ENCODE results near the gene PTPRT.

The PTPRT gene

GRCh38 chr20:42790111-42790510, 399.6 kb downstream of the PTPRT start:
- TF ChIP-seq CEBPB (IDR thresholded peaks at IDR 0.05) (no peak), EP300 (IDR thresholded peaks at IDR 0.05; ENCODE audit: borderline replicate concordance) (no peak), NFIC (IDR thresholded peaks at IDR 0.05) (no peak), EGR1 (IDR thresholded peaks at IDR 0.05) (no peak), TCF12 (IDR thresholded peaks at IDR 0.05; ENCODE audit: low read depth) (no peak), CREB1 (IDR thresholded peaks at IDR 0.05; ENCODE audit: low read depth) (no peak), RAD21 (IDR thresholded peaks at IDR 0.05; ENCODE audit: low read depth) (no peak), TEAD4 (IDR thresholded peaks at IDR 0.05) (no peak), YY1 (IDR thresholded peaks at IDR 0.05; ENCODE audit: low read depth) (no peak), FOXM1 (IDR thresholded peaks at IDR 0.05; ENCODE audit: borderline replicate concordance, low read depth) (no peak), ZBTB7A (IDR thresholded peaks at IDR 0.05; ENCODE audit: low read depth) (no peak), TAF1 (IDR thresholded peaks at IDR 0.05; ENCODE audit: low read depth) (no peak)
- TF ChIP-seq, protein P1, sequence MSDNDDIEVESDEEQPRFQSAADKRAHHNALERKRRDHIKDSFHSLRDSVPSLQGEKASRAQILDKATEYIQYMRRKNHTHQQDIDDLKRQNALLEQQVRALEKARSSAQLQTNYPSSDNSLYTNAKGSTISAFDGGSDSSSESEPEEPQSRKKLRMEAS (IDR thresholded peaks at IDR 0.05): no peak
- TF ChIP-seq, protein P2, sequence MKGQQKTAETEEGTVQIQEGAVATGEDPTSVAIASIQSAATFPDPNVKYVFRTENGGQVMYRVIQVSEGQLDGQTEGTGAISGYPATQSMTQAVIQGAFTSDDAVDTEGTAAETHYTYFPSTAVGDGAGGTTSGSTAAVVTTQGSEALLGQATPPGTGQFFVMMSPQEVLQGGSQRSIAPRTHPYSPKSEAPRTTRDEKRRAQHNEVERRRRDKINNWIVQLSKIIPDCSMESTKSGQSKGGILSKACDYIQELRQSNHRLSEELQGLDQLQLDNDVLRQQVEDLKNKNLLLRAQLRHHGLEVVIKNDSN (IDR thresholded peaks at IDR 0.05): no peak
- TF ChIP-seq, protein P3, sequence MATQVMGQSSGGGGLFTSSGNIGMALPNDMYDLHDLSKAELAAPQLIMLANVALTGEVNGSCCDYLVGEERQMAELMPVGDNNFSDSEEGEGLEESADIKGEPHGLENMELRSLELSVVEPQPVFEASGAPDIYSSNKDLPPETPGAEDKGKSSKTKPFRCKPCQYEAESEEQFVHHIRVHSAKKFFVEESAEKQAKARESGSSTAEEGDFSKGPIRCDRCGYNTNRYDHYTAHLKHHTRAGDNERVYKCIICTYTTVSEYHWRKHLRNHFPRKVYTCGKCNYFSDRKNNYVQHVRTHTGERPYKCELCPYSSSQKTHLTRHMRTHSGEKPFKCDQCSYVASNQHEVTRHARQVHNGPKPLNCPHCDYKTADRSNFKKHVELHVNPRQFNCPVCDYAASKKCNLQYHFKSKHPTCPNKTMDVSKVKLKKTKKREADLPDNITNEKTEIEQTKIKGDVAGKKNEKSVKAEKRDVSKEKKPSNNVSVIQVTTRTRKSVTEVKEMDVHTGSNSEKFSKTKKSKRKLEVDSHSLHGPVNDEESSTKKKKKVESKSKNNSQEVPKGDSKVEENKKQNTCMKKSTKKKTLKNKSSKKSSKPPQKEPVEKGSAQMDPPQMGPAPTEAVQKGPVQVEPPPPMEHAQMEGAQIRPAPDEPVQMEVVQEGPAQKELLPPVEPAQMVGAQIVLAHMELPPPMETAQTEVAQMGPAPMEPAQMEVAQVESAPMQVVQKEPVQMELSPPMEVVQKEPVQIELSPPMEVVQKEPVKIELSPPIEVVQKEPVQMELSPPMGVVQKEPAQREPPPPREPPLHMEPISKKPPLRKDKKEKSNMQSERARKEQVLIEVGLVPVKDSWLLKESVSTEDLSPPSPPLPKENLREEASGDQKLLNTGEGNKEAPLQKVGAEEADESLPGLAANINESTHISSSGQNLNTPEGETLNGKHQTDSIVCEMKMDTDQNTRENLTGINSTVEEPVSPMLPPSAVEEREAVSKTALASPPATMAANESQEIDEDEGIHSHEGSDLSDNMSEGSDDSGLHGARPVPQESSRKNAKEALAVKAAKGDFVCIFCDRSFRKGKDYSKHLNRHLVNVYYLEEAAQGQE (IDR thresholded peaks at IDR 0.05; ENCODE audit: low read depth): no peak

DNA sequence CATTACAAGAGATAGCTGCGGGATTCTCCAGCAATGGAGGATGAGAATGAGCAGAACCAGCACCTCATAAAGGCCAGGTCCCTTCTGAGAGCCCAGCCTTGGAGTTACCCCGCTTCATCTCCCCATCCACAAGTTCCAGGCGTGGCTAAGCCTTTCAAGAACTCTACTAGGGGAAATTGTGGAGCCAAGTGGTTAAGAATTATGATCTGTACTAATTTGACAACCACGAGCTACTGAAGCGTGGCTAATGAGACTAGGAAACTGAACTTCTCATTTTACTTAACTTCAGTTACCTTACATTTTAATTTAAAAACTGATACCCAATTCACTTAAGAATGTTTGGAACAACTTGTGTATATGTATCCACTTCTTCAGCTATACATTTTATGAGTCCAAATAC, 401.0 kb downstream of the PTPRT start:
- TF ChIP-seq, protein P3 (IDR thresholded peaks at IDR 0.05; ENCODE audit: low read depth): no peak
- TF ChIP-seq, protein P1 (IDR thresholded peaks at IDR 0.05): no peak
- TF ChIP-seq CEBPB (IDR thresholded peaks at IDR 0.05) (no peak), TAF1 (IDR thresholded peaks at IDR 0.05; ENCODE audit: low read depth) (no peak), EP300 (IDR thresholded peaks at IDR 0.05; ENCODE audit: borderline replicate concordance) (no peak)

- TF ChIP-seq, protein P2 (IDR thresholded peaks at IDR 0.05): no peak
- TF ChIP-seq FOXM1 (IDR thresholded peaks at IDR 0.05; ENCODE audit: borderline replicate concordance, low read depth): no peak
- TF ChIP-seq NFIC (IDR thresholded peaks at IDR 0.05): no peak
- TF ChIP-seq CEBPB (IDR thresholded peaks at IDR 0.05): no peak
- no peak for TF ChIP-seq EGR1 (IDR thresholded peaks at IDR 0.05)
- no peak for TF ChIP-seq EP300 (IDR thresholded peaks at IDR 0.05; ENCODE audit: borderline replicate concordance)
- no peak for TF ChIP-seq TEAD4 (IDR thresholded peaks at IDR 0.05)
- no peak for TF ChIP-seq CREB1 (IDR thresholded peaks at IDR 0.05; ENCODE audit: low read depth)
- no peak for TF ChIP-seq TCF12 (IDR thresholded peaks at IDR 0.05; ENCODE audit: low read depth)
Measured at GRCh38 chr20:42785041-42785440, 404.7 kb downstream of the PTPRT start.

GRCh38 chr20:42779216-42779615, 410.5 kb downstream of the PTPRT start:
- TF ChIP-seq, protein P1 (IDR thresholded peaks at IDR 0.05): no peak
- no peak for TF ChIP-seq ZBTB7A (IDR thresholded peaks at IDR 0.05; ENCODE audit: low read depth)
- TF ChIP-seq TEAD4 (IDR thresholded peaks at IDR 0.05): no peak
- TF ChIP-seq EGR1 (IDR thresholded peaks at IDR 0.05): no peak
- no peak for TF ChIP-seq FOXM1 (IDR thresholded peaks at IDR 0.05; ENCODE audit: borderline replicate concordance, low read depth)
- TF ChIP-seq EP300 (IDR thresholded peaks at IDR 0.05; ENCODE audit: borderline replicate concordance): no peak
- TF ChIP-seq CEBPB (IDR thresholded peaks at IDR 0.05): no peak
- no peak for TF ChIP-seq CREB1 (IDR thresholded peaks at IDR 0.05; ENCODE audit: low read depth)
- TF ChIP-seq TCF12 (IDR thresholded peaks at IDR 0.05; ENCODE audit: low read depth): no peak
- TF ChIP-seq TAF1 (IDR thresholded peaks at IDR 0.05; ENCODE audit: low read depth): no peak
- TF ChIP-seq NFIC (IDR thresholded peaks at IDR 0.05): no peak

- TF ChIP-seq FOXM1 (IDR thresholded peaks at IDR 0.05; ENCODE audit: borderline replicate concordance, low read depth) (no peak), RAD21 (IDR thresholded peaks at IDR 0.05; ENCODE audit: low read depth) (no peak), YY1 (IDR thresholded peaks at IDR 0.05; ENCODE audit: low read depth) (no peak), TCF12 (IDR thresholded peaks at IDR 0.05; ENCODE audit: low read depth) (no peak), CREB1 (IDR thresholded peaks at IDR 0.05; ENCODE audit: low read depth) (no peak), ZBTB7A (IDR thresholded peaks at IDR 0.05; ENCODE audit: low read depth) (no peak), EP300 (IDR thresholded peaks at IDR 0.05; ENCODE audit: borderline replicate concordance) (no peak), EGR1 (IDR thresholded peaks at IDR 0.05) (no peak), TEAD4 (IDR thresholded peaks at IDR 0.05) (no peak), TAF1 (IDR thresholded peaks at IDR 0.05; ENCODE audit: low read depth) (no peak), NFIC (IDR thresholded peaks at IDR 0.05) (no peak), CEBPB (IDR thresholded peaks at IDR 0.05) (no peak)
- TF ChIP-seq, protein P1 (IDR thresholded peaks at IDR 0.05): no peak
- TF ChIP-seq, protein P2 (IDR thresholded peaks at IDR 0.05): no peak
- TF ChIP-seq, protein P3 (IDR thresholded peaks at IDR 0.05; ENCODE audit: low read depth): no peak
Measured at GRCh38 chr20:42775866-42776265, 413.8 kb downstream of the PTPRT start.

Data from Ishikawa (cell line).